Activated T-helper 1 cell treated with anti-CD3 and anti-CD28 coated beads, Interleukin-12 subunit alpha, Interleukin-12 subunit beta, Interleukin-2, Interleukin-4 antibody, amounts not matched to agents 30 ng/mL and 10 ng/mL and 1 ng/mL, durations not matched to agents 14 hours and 24 hours and 36 hours (primary cell): Measurements from ENCODE around the gene SLC38A3. TPM values are rescaled to one million over a fixed set of nuclear protein-coding genes. Genes with fewer than 3 reads are reported as not detected.

Source experiments
- DNase-seq: peaks from one replicate; pipeline ENCODE4 v3.0.0; 2021; ENCODE audit warnings: low spot score
- H3K27ac Mint-ChIP-seq: one replicate; pipeline ENCODE4 v1.8.0; 2021; ENCODE audit warnings: mild to moderate bottlenecking, mixed read lengths
- H3K27me3 Mint-ChIP-seq: one replicate; pipeline ENCODE4 v1.8.0; 2022; ENCODE audit warnings: mild to moderate bottlenecking, moderate library complexity, mixed read lengths; ENCODE audit not compliant: insufficient read depth
- H3K36me3 Mint-ChIP-seq: one replicate; pipeline ENCODE4 v1.8.0; 2021; ENCODE audit warnings: low read depth, mixed read lengths
- H3K4me1 Mint-ChIP-seq: one replicate; pipeline ENCODE4 v1.8.0; 2021; ENCODE audit warnings: low read depth, mixed read lengths
- H3K4me3 Mint-ChIP-seq: one replicate; pipeline ENCODE4 v1.8.0; 2021; ENCODE audit warnings: mild to moderate bottlenecking, moderate library complexity, mixed read lengths
- H3K9me3 Mint-ChIP-seq: one replicate; pipeline ENCODE4 v1.8.0; 2021; ENCODE audit warnings: mixed read lengths
- intact Hi-C: fragments of 100-400 bp; cut with micrococcal nuclease; formaldehyde crosslinking; loops from one replicate; pipeline ENCODE4 v1.15.1; 2024
- total RNA-seq: library from RNA; stranded (reverse); gene quantifications from 2 replicates; pipeline ENCODE4 v1.2.3, GENCODE V29; 2022

The SLC38A3 gene
- total RNA-seq, 1 donor from 2014 or later: not detected

DNA sequence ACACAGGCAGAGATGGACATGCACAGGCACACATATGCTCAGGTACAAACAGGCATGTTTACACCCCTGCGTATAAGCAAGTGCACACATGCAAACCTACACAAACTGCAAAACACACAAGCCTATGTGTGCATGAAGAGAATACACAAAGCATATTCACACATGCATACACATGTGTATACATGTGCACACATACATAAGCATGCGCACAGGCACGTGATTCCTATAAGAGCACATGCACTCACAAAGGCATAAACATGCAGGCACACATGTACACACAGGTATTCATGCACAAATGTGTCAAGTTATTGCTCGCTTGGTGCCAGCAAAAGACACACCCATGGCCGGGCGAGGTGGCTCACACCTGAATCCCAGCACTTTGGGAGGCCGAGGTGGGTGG is 15.1 kb upstream of the SLC38A3 start:
- Mint-ChIP-seq H3K36me3 (no peaks in the 10 kb centered on the region), H3K9me3 (no peaks in the 10 kb centered on the region), H3K4me1 (peaks cover 4% of the 10 kb centered on the region), H3K27me3 (peaks cover 9% of the 10 kb centered on the region), H3K4me3 (no peak overlapping the region), H3K27ac (no peak overlapping the region)
- DNase-seq: no peak
- intact Hi-C loops: loop anchor here (1.0 kb wide), 1 partner anchor 69 kb away; no protein-coding TSS in a partner anchor

GRCh38 chr3:50190936-50191660 is 14.0 kb upstream of the SLC38A3 start, which contains the start of gene GNAT1:
GNAT1 (plus strand) TSS chr3:50191610; CDS start chr3:50191726, 116 bp downstream.
- Mint-ChIP-seq H3K4me3 (no peak within 1 kb of the TSS), H3K4me1 (peaks cover 6% of the 10 kb centered on the region)

GRCh38 chr3:50192124-50192523 is 12.9 kb upstream of the SLC38A3 start:
- intact Hi-C loops: loop anchor here (1.0 kb wide), 5 partner anchors 34 to 129 kb away; partner anchors contain the start of gene SEMA3F
- no peak overlapping the region for H3K4me3 Mint-ChIP-seq
- H3K4me1 Mint-ChIP-seq: peaks cover 6% of the 10 kb centered on the region
- no peaks in the 10 kb centered on the region for H3K9me3 Mint-ChIP-seq
- DNase-seq: no peak
- H3K27ac Mint-ChIP-seq: no peak overlapping the region
- no peaks in the 10 kb centered on the region for H3K36me3 Mint-ChIP-seq
- H3K27me3 Mint-ChIP-seq: peaks cover 18% of the 10 kb centered on the region

More at GRCh38 chr3:50190936-50191660, 14.0 kb upstream of the SLC38A3 start, which contains the start of gene GNAT1:
- DNase-seq: no peak
- H3K9me3 Mint-ChIP-seq: no peaks in the 10 kb centered on the region
- peaks cover 14% of the 10 kb centered on the region for H3K27me3 Mint-ChIP-seq
- intact Hi-C loops: no loop called here
- H3K27ac Mint-ChIP-seq: no peak within 1 kb of the TSS
- no peaks in the 10 kb centered on the region for H3K36me3 Mint-ChIP-seq

- intact Hi-C loops: loop anchor here (1.0 kb wide), 5 partner anchors 34 to 129 kb away; partner anchors contain the start of gene SEMA3F
- no peak overlapping the region for H3K4me3 Mint-ChIP-seq
- no peaks in the 10 kb centered on the region for H3K36me3 Mint-ChIP-seq
- peaks cover 6% of the 10 kb centered on the region for H3K4me1 Mint-ChIP-seq
- H3K9me3 Mint-ChIP-seq: no peaks in the 10 kb centered on the region
- H3K27ac Mint-ChIP-seq: no peak overlapping the region
- DNase-seq: peak; percentile 72
- H3K27me3 Mint-ChIP-seq: peaks cover 18% of the 10 kb centered on the region
These were observed 12.4 kb upstream of the SLC38A3 start for GRCh38 chr3:50192689-50193141.

DNA sequence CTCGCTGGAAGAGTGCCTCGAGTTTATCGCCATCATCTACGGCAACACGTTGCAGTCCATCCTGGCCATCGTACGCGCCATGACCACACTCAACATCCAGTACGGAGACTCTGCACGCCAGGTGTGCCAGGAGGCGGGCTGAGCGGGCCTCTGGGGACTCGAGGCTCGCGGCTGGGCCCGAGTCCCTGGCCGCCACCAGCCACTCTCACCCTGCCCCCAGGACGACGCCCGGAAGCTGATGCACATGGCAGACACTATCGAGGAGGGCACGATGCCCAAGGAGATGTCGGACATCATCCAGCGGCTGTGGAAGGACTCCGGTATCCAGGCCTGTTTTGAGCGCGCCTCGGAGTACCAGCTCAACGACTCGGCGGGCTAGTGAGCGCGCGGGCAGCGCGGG is 11.8 kb upstream of the SLC38A3 start:
- peaks cover 6% of the 10 kb centered on the region for H3K4me1 Mint-ChIP-seq
- H3K4me3 Mint-ChIP-seq: no peak overlapping the region
- no peaks in the 10 kb centered on the region for H3K36me3 Mint-ChIP-seq
- H3K9me3 Mint-ChIP-seq: no peaks in the 10 kb centered on the region
- intact Hi-C loops: no loop called here
- DNase-seq: no peak
- peaks cover 18% of the 10 kb centered on the region for H3K27me3 Mint-ChIP-seq
- no peak overlapping the region for H3K27ac Mint-ChIP-seq

- H3K4me3 Mint-ChIP-seq: no peak overlapping the region
- H3K9me3 Mint-ChIP-seq: no peaks in the 10 kb centered on the region
- no peaks in the 10 kb centered on the region for H3K36me3 Mint-ChIP-seq
- peaks cover 18% of the 10 kb centered on the region for H3K27me3 Mint-ChIP-seq
- intact Hi-C loops: loop anchor here (1.0 kb wide), 1 partner anchor 106 kb away; the partner anchor contains the start of genes HYAL3 and NAA80
- DNase-seq: no peak
- H3K4me1 Mint-ChIP-seq: peaks cover 6% of the 10 kb centered on the region
- H3K27ac Mint-ChIP-seq: no peak overlapping the region
These were observed 11.3 kb upstream of the SLC38A3 start for GRCh38 chr3:50193746-50194127.

GRCh38 chr3:50194128-50194902 is 10.8 kb upstream of the SLC38A3 start:
- intact Hi-C loops: loop anchor here (1.0 kb wide), 1 partner anchor 105 kb away; the partner anchor contains the start of genes HYAL3 and NAA80
- Mint-ChIP-seq H3K27me3 (peaks cover 18% of the 10 kb centered on the region), H3K27ac (no peak overlapping the region), H3K4me1 (peaks cover 6% of the 10 kb centered on the region), H3K36me3 (no peaks in the 10 kb centered on the region), H3K9me3 (no peaks in the 10 kb centered on the region), H3K4me3 (no peak overlapping the region)
- peak; percentile 73 for DNase-seq

GRCh38 chr3:50194903-50195500 is 10.1 kb upstream of the SLC38A3 start:
- Mint-ChIP-seq H3K9me3 (no peaks in the 10 kb centered on the region), H3K27ac (no peak overlapping the region), H3K36me3 (no peaks in the 10 kb centered on the region), H3K4me3 (no peak overlapping the region), H3K27me3 (peaks cover 18% of the 10 kb centered on the region), H3K4me1 (peaks cover 6% of the 10 kb centered on the region)
- peak; percentile 9 for DNase-seq
- intact Hi-C loops: loop anchor here (1.0 kb wide), 1 partner anchor 104 kb away; the partner anchor contains the start of genes HYAL3 and NAA80

GRCh38 chr3:50195501-50196252 is 9.4 kb upstream of the SLC38A3 start:
- H3K4me3 Mint-ChIP-seq: no peak overlapping the region
- no peaks in the 10 kb centered on the region for H3K36me3 Mint-ChIP-seq
- peaks cover 6% of the 10 kb centered on the region for H3K4me1 Mint-ChIP-seq
- H3K27me3 Mint-ChIP-seq: peaks cover 18% of the 10 kb centered on the region
- H3K9me3 Mint-ChIP-seq: no peaks in the 10 kb centered on the region
- H3K27ac Mint-ChIP-seq: no peak overlapping the region
- intact Hi-C loops: no loop called here
- DNase-seq: no peak

GRCh38 chr3:50196253-50196801 is 8.7 kb upstream of the SLC38A3 start:
- Mint-ChIP-seq H3K36me3 (no peaks in the 10 kb centered on the region), H3K4me1 (peaks cover 6% of the 10 kb centered on the region), H3K9me3 (no peaks in the 10 kb centered on the region), H3K4me3 (no peak overlapping the region), H3K27me3 (peaks cover 18% of the 10 kb centered on the region), H3K27ac (no peak overlapping the region)
- DNase-seq: no peak
- intact Hi-C loops: no loop called here

DNA sequence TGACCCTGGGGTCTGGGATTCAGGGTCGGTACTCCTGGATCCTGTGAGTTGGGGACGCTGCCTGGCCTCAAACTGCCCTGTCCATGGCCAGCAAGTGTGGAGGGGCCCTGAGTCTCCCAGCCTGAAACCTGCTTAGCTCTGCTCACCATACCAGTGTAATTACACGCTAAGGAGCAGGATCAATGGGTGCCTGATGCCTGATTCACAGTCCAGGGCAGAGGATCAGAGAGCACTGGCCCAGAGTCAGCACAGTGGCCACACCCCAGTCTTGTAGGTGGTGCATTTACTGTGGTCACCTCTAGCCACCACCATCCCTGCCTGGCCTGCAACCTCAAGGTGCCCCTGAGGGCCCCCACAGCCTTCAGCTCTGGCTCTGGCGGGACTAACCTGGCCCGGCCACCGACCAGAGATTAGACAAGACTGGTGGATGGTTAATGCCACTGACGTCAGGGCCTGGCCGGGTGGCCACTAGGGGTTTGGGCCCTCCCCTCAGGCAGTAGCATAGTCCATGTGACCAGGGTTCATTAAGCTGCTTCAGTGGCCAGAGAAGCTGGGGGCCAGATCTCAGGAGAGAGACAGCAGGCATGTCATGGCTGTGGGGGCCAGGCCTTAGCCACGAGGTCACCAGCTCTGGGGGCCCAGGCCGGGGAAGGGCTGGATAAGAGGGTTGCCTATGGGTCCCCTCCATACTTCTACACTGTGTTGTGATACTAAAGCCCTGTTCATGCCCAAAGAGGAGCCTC is 3.3 kb upstream of the SLC38A3 start:
- Mint-ChIP-seq H3K9me3 (no peaks in the 10 kb centered on the region), H3K4me3 (no peak overlapping the region), H3K36me3 (no peaks in the 10 kb centered on the region), H3K27ac (no peak overlapping the region), H3K27me3 (peaks cover 22% of the 10 kb centered on the region), H3K4me1 (no peaks in the 10 kb centered on the region)
- no peak for DNase-seq
- intact Hi-C loops: no loop called here
